ENCODE measurements around the gene TKTL1.
"Not testable (repeated sequence)": the region's sequence is repeated elsewhere in the genome, so short reads cannot be mapped to it uniquely, and the experiment has no call there.

DNA sequence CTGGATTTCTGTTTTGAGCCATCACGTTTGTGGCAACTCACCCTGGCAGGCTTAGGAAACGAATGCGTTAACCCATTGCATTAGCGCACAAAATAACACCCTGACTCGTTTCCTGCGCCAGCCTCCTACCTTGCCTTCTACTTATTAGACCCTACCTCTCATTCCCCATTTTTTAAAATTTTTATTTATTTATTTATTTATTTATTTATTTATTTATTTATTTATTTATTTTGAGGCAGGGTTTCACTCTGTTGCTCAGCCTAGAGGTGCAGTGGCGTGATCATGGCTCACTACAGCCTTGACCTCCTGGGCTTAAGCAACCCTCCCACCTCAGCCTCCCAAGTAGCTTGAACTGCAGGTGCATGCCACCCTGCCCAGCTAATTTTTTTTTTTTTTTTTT lies 7.4 kb downstream of the TKTL1 start:
- TF ChIP-seq, protein P1, sequence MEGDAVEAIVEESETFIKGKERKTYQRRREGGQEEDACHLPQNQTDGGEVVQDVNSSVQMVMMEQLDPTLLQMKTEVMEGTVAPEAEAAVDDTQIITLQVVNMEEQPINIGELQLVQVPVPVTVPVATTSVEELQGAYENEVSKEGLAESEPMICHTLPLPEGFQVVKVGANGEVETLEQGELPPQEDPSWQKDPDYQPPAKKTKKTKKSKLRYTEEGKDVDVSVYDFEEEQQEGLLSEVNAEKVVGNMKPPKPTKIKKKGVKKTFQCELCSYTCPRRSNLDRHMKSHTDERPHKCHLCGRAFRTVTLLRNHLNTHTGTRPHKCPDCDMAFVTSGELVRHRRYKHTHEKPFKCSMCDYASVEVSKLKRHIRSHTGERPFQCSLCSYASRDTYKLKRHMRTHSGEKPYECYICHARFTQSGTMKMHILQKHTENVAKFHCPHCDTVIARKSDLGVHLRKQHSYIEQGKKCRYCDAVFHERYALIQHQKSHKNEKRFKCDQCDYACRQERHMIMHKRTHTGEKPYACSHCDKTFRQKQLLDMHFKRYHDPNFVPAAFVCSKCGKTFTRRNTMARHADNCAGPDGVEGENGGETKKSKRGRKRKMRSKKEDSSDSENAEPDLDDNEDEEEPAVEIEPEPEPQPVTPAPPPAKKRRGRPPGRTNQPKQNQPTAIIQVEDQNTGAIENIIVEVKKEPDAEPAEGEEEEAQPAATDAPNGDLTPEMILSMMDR (IDR thresholded peaks at IDR 0.05), result not testable (repeated sequence)
- TF ChIP-seq POLR2AphosphoS5 (IDR thresholded peaks at IDR 0.05; ENCODE audit: low read depth, low read length); SIN3A (IDR thresholded peaks at IDR 0.05; ENCODE audit: borderline replicate concordance, insufficient read depth, low read depth, low read length); TCF7L2 (IDR thresholded peaks at IDR 0.05; ENCODE audit: low read depth, low read length): not testable (repeated sequence)
- TF ChIP-seq, protein P2, sequence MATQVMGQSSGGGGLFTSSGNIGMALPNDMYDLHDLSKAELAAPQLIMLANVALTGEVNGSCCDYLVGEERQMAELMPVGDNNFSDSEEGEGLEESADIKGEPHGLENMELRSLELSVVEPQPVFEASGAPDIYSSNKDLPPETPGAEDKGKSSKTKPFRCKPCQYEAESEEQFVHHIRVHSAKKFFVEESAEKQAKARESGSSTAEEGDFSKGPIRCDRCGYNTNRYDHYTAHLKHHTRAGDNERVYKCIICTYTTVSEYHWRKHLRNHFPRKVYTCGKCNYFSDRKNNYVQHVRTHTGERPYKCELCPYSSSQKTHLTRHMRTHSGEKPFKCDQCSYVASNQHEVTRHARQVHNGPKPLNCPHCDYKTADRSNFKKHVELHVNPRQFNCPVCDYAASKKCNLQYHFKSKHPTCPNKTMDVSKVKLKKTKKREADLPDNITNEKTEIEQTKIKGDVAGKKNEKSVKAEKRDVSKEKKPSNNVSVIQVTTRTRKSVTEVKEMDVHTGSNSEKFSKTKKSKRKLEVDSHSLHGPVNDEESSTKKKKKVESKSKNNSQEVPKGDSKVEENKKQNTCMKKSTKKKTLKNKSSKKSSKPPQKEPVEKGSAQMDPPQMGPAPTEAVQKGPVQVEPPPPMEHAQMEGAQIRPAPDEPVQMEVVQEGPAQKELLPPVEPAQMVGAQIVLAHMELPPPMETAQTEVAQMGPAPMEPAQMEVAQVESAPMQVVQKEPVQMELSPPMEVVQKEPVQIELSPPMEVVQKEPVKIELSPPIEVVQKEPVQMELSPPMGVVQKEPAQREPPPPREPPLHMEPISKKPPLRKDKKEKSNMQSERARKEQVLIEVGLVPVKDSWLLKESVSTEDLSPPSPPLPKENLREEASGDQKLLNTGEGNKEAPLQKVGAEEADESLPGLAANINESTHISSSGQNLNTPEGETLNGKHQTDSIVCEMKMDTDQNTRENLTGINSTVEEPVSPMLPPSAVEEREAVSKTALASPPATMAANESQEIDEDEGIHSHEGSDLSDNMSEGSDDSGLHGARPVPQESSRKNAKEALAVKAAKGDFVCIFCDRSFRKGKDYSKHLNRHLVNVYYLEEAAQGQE (IDR thresholded peaks at IDR 0.05; ENCODE audit: insufficient read depth in 1 of 2, low read depth in 2 of 2, low read length in 1 of 2), result not testable (repeated sequence)

All from Panc1 (cell line).